Measurements from ENCODE around the gene ITGAL. TPM values are rescaled to one million over a fixed set of nuclear protein-coding genes. Genes with fewer than 3 reads are reported as not detected.
A peak's percentile ranks its signal among the peaks of the same experiment; 100 is the strongest.
"Not testable (repeated sequence)": the region's sequence is repeated elsewhere in the genome, so short reads cannot be mapped to it uniquely, and the experiment has no call there.

Gene ITGAL
- total RNA-seq, 2 experiments from 2014 or later: 210 to 222 TPM

- POLR2A ChIA-PET: no interaction called here
- intact Hi-C loops (cut with DNase I, micrococcal nuclease): no loop called here
These were observed 46.0 kb downstream of the ITGAL start for GRCh38 chr16:30518552-30518951.

DNA sequence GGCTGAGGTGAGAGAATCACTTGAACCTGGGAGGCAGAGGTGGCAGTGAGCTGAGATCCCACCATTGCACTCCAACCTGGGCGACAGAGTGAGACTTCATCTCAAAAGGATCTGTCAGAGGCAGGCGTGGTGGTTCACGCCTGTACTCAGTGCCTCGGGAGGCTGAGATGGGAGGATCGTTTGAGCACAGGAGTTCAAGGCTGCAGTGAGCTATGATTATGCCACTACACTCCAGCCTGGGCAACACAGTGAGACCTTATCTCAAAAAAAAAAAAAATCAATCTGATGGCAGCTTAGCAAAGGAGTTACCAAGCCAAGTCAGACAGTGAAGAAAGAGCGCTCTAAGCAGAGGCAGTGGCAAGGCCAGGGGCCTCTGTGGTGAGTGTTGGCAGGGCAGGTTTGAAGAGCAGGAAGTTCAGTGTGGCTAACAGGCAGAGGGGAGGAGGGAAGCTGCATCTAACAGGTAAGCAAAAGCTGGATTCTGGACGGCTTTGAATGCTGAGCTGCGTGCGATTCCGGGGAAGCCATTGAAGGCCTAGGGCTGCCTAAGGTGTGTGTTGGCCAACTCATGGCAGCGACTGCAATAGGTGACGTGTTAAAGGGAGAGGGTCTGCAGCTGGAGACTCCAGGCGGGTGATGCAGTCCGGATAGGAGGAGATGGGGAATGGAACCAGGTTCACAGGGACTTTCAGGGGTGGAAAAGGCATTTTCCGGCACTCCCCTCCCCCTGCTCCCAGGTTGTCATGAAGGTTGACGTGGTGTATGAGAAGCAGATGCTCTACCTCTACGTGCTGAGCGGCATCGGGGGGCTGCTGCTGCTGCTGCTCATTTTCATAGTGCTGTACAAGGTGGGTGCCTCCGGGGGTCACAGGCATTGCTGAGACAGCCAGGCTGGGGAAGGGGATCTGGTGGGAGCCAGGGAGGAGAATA, 46.8 kb downstream of the ITGAL start:
- Mint-ChIP-seq H3K27me3 (no peaks in the 10 kb centered on the region), H3K4me1 (no peaks in the 10 kb centered on the region), H3K36me3 (ENCODE audit: low read depth) (peaks cover 61% of the 10 kb centered on the region), H3K4me3 (no peak overlapping the region), H3K27ac (no peak overlapping the region), H3K9me3 (ENCODE audit: low read depth) (no peaks in the 10 kb centered on the region)
- POLR2A ChIA-PET: interaction anchor here (0.5 kb wide), 1 partner anchor 434 kb away, joined by 3 read pairs; no protein-coding TSS in a partner anchor
- ATAC-seq (no peak), DNase-seq (no peak)
- intact Hi-C loops (cut with DNase I, micrococcal nuclease): no loop called here
- CTCF ChIA-PET: interaction anchor here (1.5 kb wide), 1 partner anchor 110 kb away, joined by 4 read pairs; no protein-coding TSS in a partner anchor

More at GRCh38 chr16:30518552-30518951, 46.0 kb downstream of the ITGAL start:
- Mint-ChIP-seq H3K4me1 (no peaks in the 10 kb centered on the region), H3K27ac (peak overlapping the region; percentile 66), H3K9me3 (ENCODE audit: low read depth) (no peaks in the 10 kb centered on the region), H3K4me3 (no peak overlapping the region), H3K27me3 (no peaks in the 10 kb centered on the region), H3K36me3 (ENCODE audit: low read depth) (peaks cover 66% of the 10 kb centered on the region)
- ATAC-seq (no peak), DNase-seq (no peak)
- CTCF ChIA-PET: no interaction called here

GRCh38 chr16:30521476-30521872, 48.9 kb downstream of the ITGAL start:
- POLR2A ChIA-PET: no interaction called here
- CTCF ChIA-PET: no interaction called here
- Mint-ChIP-seq H3K36me3 (ENCODE audit: low read depth) (peaks cover 51% of the 10 kb centered on the region), H3K9me3 (ENCODE audit: low read depth) (no peaks in the 10 kb centered on the region), H3K4me3 (no peak overlapping the region), H3K27me3 (no peaks in the 10 kb centered on the region), H3K27ac (no peak overlapping the region), H3K4me1 (peaks cover 2% of the 10 kb centered on the region)
- DNase-seq (no peak), ATAC-seq (no peak)
- intact Hi-C loops (cut with DNase I, micrococcal nuclease): no loop called here

DNA sequence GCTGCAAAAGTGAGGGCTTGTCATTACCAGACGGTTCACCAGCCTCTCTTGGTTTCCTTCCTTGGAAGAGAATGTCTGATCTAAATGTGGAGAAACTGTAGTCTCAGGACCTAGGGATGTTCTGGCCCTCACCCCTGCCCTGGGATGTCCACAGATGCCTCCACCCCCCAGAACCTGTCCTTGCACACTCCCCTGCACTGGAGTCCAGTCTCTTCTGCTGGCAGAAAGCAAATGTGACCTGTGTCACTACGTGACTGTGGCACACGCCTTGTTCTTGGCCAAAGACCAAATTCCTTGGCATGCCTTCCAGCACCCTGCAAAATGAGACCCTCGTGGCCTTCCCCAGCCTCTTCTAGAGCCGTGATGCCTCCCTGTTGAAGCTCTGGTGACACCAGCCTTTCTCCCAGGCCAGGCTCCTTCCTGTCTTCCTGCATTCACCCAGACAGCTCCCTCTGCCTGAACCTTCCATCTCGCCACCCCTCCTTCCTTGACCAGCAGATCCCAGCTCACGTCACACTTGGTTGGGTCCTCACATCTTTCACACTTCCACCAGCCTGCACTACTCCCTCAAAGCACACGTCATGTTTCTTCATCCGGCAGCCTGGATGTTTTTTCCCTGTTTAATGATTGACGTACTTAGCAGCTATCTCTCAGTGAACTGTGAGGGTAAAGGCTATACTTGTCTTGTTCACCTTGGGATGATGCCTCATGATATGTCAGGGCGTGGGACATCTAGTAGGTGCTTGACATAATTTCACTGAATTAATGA, 49.5 kb downstream of the ITGAL start:
- ATAC-seq: no peak
- Mint-ChIP-seq H3K4me1 (peaks cover 2% of the 10 kb centered on the region), H3K36me3 (ENCODE audit: low read depth) (peaks cover 45% of the 10 kb centered on the region), H3K27me3 (no peaks in the 10 kb centered on the region), H3K27ac (peak overlapping the region; percentile 2), H3K4me3 (no peak overlapping the region), H3K9me3 (ENCODE audit: low read depth) (no peaks in the 10 kb centered on the region)
- ChIA-PET POLR2A (interaction anchor here (0.6 to 1.1 kb wide), 2 partner anchors 11 to 31 kb away, joined by 3 read pairs; no protein-coding TSS in a partner anchor), CTCF (interaction anchor here (1.1 to 1.3 kb wide), 3 partner anchors 54 to 92 kb away, joined by 3 to 4 read pairs (median 3); partner anchors contain the start of gene DCTPP1)
- intact Hi-C loops (cut with DNase I, micrococcal nuclease): no loop called here
- no peak for DNase-seq

- H3K27ac Mint-ChIP-seq; H3K4me3 Mint-ChIP-seq; H3K9me3 Mint-ChIP-seq (ENCODE audit: low read depth); DNase-seq; ATAC-seq; H3K27me3 Mint-ChIP-seq; H3K4me1 Mint-ChIP-seq; intact Hi-C loops (cut with DNase I, micrococcal nuclease): not testable (repeated sequence)
- H3K36me3 Mint-ChIP-seq (ENCODE audit: low read depth): peaks cover 37% of the 10 kb centered on the region
- ChIA-PET POLR2A (interaction anchor here (0.5 to 1.1 kb wide), 2 partner anchors 12 to 15 kb away, joined by 3 to 7 read pairs; no protein-coding TSS in a partner anchor), CTCF (interaction anchor here (1.1 to 1.3 kb wide), 3 partner anchors 54 to 93 kb away, joined by 3 to 4 read pairs (median 3); partner anchors contain the start of gene DCTPP1)
These were observed 50.3 kb downstream of the ITGAL start for GRCh38 chr16:30522702-30523463.

DNA sequence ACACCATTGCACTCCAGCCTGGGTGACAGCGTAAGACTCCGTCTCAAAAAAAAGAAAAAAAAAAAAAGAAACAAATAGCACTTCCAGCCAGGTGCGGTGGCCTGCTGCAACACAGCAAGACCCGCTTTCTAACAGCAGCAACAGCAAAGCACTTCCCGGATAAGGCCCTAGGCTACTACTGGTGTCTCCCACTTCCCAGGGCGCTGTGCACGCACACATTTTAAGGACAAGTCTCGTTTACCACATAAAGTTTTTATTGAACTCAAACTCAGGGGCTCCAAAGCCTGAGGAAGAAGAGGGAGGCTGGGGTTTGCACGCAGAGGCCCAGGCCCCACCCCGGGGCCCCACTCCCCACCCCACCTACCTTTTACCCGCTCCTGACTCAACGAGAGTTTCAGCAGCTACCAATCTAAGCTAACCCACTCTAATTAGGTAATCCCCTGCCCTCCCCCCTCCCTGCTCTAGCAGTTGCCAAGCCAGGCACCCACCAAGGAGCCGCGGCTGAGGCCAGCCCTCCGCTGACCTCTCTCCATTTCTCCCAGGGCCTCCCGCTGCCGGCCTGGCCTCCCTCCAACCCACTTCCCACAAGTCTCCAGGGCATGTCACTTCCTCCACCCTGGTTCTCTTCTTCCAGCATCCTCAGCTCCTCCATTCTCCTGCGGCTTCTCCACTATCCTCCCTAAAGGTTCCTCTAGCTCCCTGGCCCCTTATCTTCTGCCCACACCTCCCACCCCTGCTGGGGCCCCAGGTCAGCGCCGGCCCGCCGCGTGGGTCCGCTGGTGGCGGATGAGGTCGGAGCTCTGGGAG, 51.4 kb downstream of the ITGAL start:
- intact Hi-C loops (cut with DNase I, micrococcal nuclease): no loop called here
- CTCF ChIA-PET: interaction anchor here (0.6 kb wide), 1 partner anchor 98 kb away, joined by 4 read pairs; no protein-coding TSS in a partner anchor
- Mint-ChIP-seq H3K4me1 (peaks cover 17% of the 10 kb centered on the region), H3K9me3 (ENCODE audit: low read depth) (no peaks in the 10 kb centered on the region), H3K27ac (no peak overlapping the region), H3K36me3 (ENCODE audit: low read depth) (peaks cover 30% of the 10 kb centered on the region), H3K4me3 (no peak overlapping the region), H3K27me3 (no peaks in the 10 kb centered on the region)
- POLR2A ChIA-PET: interaction anchor here (0.9 kb wide), 1 partner anchor 49 kb away, joined by 3 read pairs; no protein-coding TSS in a partner anchor
- no peak for DNase-seq
- no peak for ATAC-seq

- no peak for ATAC-seq
- Mint-ChIP-seq H3K4me3 (no peak overlapping the region), H3K4me1 (peaks cover 23% of the 10 kb centered on the region), H3K36me3 (ENCODE audit: low read depth) (peaks cover 21% of the 10 kb centered on the region), H3K27ac (no peak overlapping the region), H3K9me3 (ENCODE audit: low read depth) (no peaks in the 10 kb centered on the region), H3K27me3 (no peaks in the 10 kb centered on the region)
- no peak for DNase-seq
- POLR2A ChIA-PET: interaction anchor here (0.6 to 1.2 kb wide), 3 partner anchors 28 to 49 kb away, joined by 3 read pairs; no protein-coding TSS in a partner anchor
- CTCF ChIA-PET: interaction anchor here (0.6 to 1.0 kb wide), 4 partner anchors 74 to 406 kb away, joined by 3 to 5 read pairs (median 4); partner anchors contain the start of gene DCTPP1
- intact Hi-C loops (cut with DNase I, micrococcal nuclease): loop anchor here in 1 of 2 experiments (5.0 kb wide), 1 partner anchor 68 kb away; no protein-coding TSS in a partner anchor
These were observed 52.3 kb downstream of the ITGAL start for GRCh38 chr16:30524575-30525568.

GRCh38 chr16:30525844-30526136, 53.2 kb downstream of the ITGAL start:
- H3K27ac Mint-ChIP-seq: no peak overlapping the region

More at GRCh38 chr16:30525844-30526136, 53.2 kb downstream of the ITGAL start:
- H3K36me3 Mint-ChIP-seq (ENCODE audit: low read depth): peaks cover 17% of the 10 kb centered on the region
- no peaks in the 10 kb centered on the region for H3K27me3 Mint-ChIP-seq
- H3K4me1 Mint-ChIP-seq: peaks cover 33% of the 10 kb centered on the region
- intact Hi-C loops (cut with DNase I, micrococcal nuclease): loop anchor here (1.0 to 5.0 kb wide), 9 partner anchors 9 to 155 kb away; partner anchors contain the start of genes DCTPP1 (in 1 of the 2), ITGAL (in 1 of the 2), PRR14 (in 1 of the 2) and TBC1D10B (in 1 of the 2)
- ChIA-PET POLR2A (interaction anchor here (1.2 kb wide), 1 partner anchor 35 kb away, joined by 3 read pairs; no protein-coding TSS in a partner anchor), CTCF (interaction anchor here (0.8 to 1.0 kb wide), 2 partner anchors 96 to 407 kb away, joined by 3 to 5 read pairs; partner anchors contain the start of gene DCTPP1)
- DNase-seq (no peak), ATAC-seq (no peak)
- peak overlapping the region; percentile 73 for H3K4me3 Mint-ChIP-seq
- H3K9me3 Mint-ChIP-seq (ENCODE audit: low read depth): no peaks in the 10 kb centered on the region
